Osteoblast (primary cell): ENCODE data around the gene PRKAG2. TPM values are rescaled to one million over a fixed set of nuclear protein-coding genes. Genes with fewer than 3 reads are reported as not detected.

Source experiments
- DNase-seq: peaks from one replicate; pipeline ENCODE4 v3.0.0; 2011; ENCODE audit warnings: low spot score, mixed read lengths; ENCODE audit not compliant: insufficient read length; ENCODE audit errors: missing footprints
- H2AFZ ChIP-seq: 2 replicates; pipeline ENCODE4 v1.6.0; 2011; ENCODE audit warnings: mild to moderate bottlenecking, low read length
- H3K27ac ChIP-seq: 2 replicates; pipeline ENCODE4 v1.5.1; 2011; ENCODE audit warnings: mild to moderate bottlenecking, low read depth, low read length, moderate library complexity
- H3K27me3 ChIP-seq: 2 replicates; pipeline ENCODE4 v1.6.0; 2012; ENCODE audit warnings: mild to moderate bottlenecking, control low read depth, inconsistent platforms, low read length, moderate library complexity; ENCODE audit not compliant: insufficient read depth
- H3K36me3 ChIP-seq: 2 replicates; pipeline ENCODE4 v1.5.1; 2011; ENCODE audit warnings: mild to moderate bottlenecking, low read length, control low read depth, moderate library complexity; ENCODE audit not compliant: insufficient read depth
- H3K4me1 ChIP-seq: 2 replicates; pipeline ENCODE4 v1.5.1; 2011; ENCODE audit warnings: mild to moderate bottlenecking, low read length, control low read depth, moderate library complexity; ENCODE audit not compliant: insufficient read depth
- H3K4me2 ChIP-seq: 2 replicates; pipeline ENCODE4 v1.6.0; 2011; ENCODE audit warnings: mild to moderate bottlenecking, low read length; ENCODE audit not compliant: insufficient read depth
- H3K4me3 ChIP-seq: fragments of 200-600 bp; sonication (generic); 3 replicates; pipeline ENCODE4 v1.5.1; 2012; ENCODE audit warnings: mild to moderate bottlenecking, low read length, inconsistent platforms; ENCODE audit not compliant: insufficient read depth
- H3K79me2 ChIP-seq: 2 replicates; pipeline ENCODE4 v1.6.0; 2012; ENCODE audit warnings: mild to moderate bottlenecking, low read length, control low read depth, inconsistent platforms; ENCODE audit not compliant: insufficient read depth
- H3K9me3 ChIP-seq: 2 replicates; pipeline ENCODE4 v1.5.1; 2011; ENCODE audit warnings: low read depth, low read length, control low read depth
- H4K20me1 ChIP-seq: 2 replicates; pipeline ENCODE4 v1.6.0; 2012; ENCODE audit warnings: mild to moderate bottlenecking, low read length, control low read depth; ENCODE audit not compliant: insufficient read depth
- CTCF ChIP-seq: IDR thresholded peaks from 2 replicates; pipeline ENCODE4 v1.5.1; 2011; ENCODE audit warnings: mild to moderate bottlenecking, low read depth, low read length, moderate library complexity; ENCODE audit errors: extremely low read depth
- total RNA-seq: library from RNA; depleted of rRNA; stranded (reverse); fragments of >200 nt; gene quantifications from 2 replicates; pipeline ENCODE4 v1.2.3, GENCODE V29; 2012

PRKAG2 gene
- total RNA-seq, 1 donor: 20.6 TPM

- H3K36me3 ChIP-seq: no peaks in the 10 kb centered on the region
- H3K4me3 ChIP-seq: no peak overlapping the region
- DNase-seq: no peak
- H3K27me3 ChIP-seq: peaks cover 13% of the 10 kb centered on the region
- H3K4me2 ChIP-seq: no peak overlapping the region
- no peak overlapping the region for H2AFZ ChIP-seq
- H3K27ac ChIP-seq: no peak overlapping the region
- no peaks in the 10 kb centered on the region for H3K4me1 ChIP-seq
- no peaks in the 10 kb centered on the region for H3K9me3 ChIP-seq
- H4K20me1 ChIP-seq: no peaks in the 10 kb centered on the region
- TF ChIP-seq CTCF: no peak
- H3K79me2 ChIP-seq: no peaks in the 10 kb centered on the region
Measured at GRCh38 chr7:151869109-151869428, 7.8 kb downstream of the PRKAG2 start.

GRCh38 chr7:151868396-151869108, 8.4 kb downstream of the PRKAG2 start:
- Histone ChIP-seq H3K79me2 (no peaks in the 10 kb centered on the region), H4K20me1 (no peaks in the 10 kb centered on the region), H3K36me3 (no peaks in the 10 kb centered on the region), H3K27ac (no peak overlapping the region), H2AFZ (no peak overlapping the region), H3K9me3 (no peaks in the 10 kb centered on the region), H3K27me3 (peaks cover 13% of the 10 kb centered on the region), H3K4me1 (no peaks in the 10 kb centered on the region), H3K4me2 (no peak overlapping the region), H3K4me3 (no peak overlapping the region)
- DNase-seq: no peak
- no peak for TF ChIP-seq CTCF

- no peak for DNase-seq
- H3K4me3 ChIP-seq: no peak overlapping the region
- peaks cover 8% of the 10 kb centered on the region for H3K27me3 ChIP-seq
- H3K4me1 ChIP-seq: no peaks in the 10 kb centered on the region
- no peaks in the 10 kb centered on the region for H3K79me2 ChIP-seq
- H3K9me3 ChIP-seq: no peaks in the 10 kb centered on the region
- H2AFZ ChIP-seq: no peak overlapping the region
- no peak overlapping the region for H3K27ac ChIP-seq
- H4K20me1 ChIP-seq: no peaks in the 10 kb centered on the region
- H3K4me2 ChIP-seq: no peak overlapping the region
- no peaks in the 10 kb centered on the region for H3K36me3 ChIP-seq
- no peak for TF ChIP-seq CTCF
Measured at GRCh38 chr7:151867912-151868311, 9.0 kb downstream of the PRKAG2 start.

- Histone ChIP-seq H3K27me3 (peaks cover 8% of the 10 kb centered on the region), H3K27ac (no peak overlapping the region), H3K4me3 (no peak overlapping the region), H3K4me1 (no peaks in the 10 kb centered on the region), H3K4me2 (no peak overlapping the region), H3K9me3 (no peaks in the 10 kb centered on the region), H3K36me3 (no peaks in the 10 kb centered on the region), H4K20me1 (no peaks in the 10 kb centered on the region), H3K79me2 (no peaks in the 10 kb centered on the region), H2AFZ (no peak overlapping the region)
- no peak for TF ChIP-seq CTCF
- no peak for DNase-seq
Measured at GRCh38 chr7:151866761-151867655, 9.9 kb downstream of the PRKAG2 start.
